LNCaP clone FGC (cell line): ENCODE measurements around the gene PIP4K2C.

ENCODE experiments used
- DNase-seq: peaks from one replicate; pipeline ENCODE4 v3.0.0-alpha.2; 2011; ENCODE audit warnings: low read depth
- H3K4me3 ChIP-seq: 2 replicates; pipeline ENCODE4 v1.5.1; 2011; ENCODE audit warnings: mild to moderate bottlenecking, low read depth, low read length, control low read depth
- CTCF ChIP-seq: IDR thresholded peaks from 2 replicates; pipeline ENCODE4 v1.5.1; 2012; ENCODE audit warnings: mild to moderate bottlenecking; ENCODE audit not compliant: control insufficient read depth, insufficient read depth; ENCODE audit errors: extremely low read depth

PIP4K2C gene

GRCh38 chr12:57581802-57582201 is 9.2 kb upstream of the PIP4K2C start:
- no peak for DNase-seq
- no peak for TF ChIP-seq CTCF
- no peak overlapping the region for H3K4me3 ChIP-seq

- no peak overlapping the region for H3K4me3 ChIP-seq
- no peak for TF ChIP-seq CTCF
- no peak for DNase-seq
Observed at GRCh38 chr12:57582440-57582839, 8.6 kb upstream of the PIP4K2C start.

- H3K4me3 ChIP-seq: no peak overlapping the region
- DNase-seq: peak; percentile 26
- TF ChIP-seq CTCF: peak; percentile 98
Observed at GRCh38 chr12:57583008-57583831, 7.8 kb upstream of the PIP4K2C start.

GRCh38 chr12:57584050-57584449 is 6.9 kb upstream of the PIP4K2C start:
- TF ChIP-seq CTCF: no peak
- DNase-seq: no peak

GRCh38 chr12:57584690-57585089 is 6.3 kb upstream of the PIP4K2C start:
- H3K4me3 ChIP-seq: no peak overlapping the region
- DNase-seq: no peak
- no peak for TF ChIP-seq CTCF

More at GRCh38 chr12:57584050-57584449, 6.9 kb upstream of the PIP4K2C start:
- H3K4me3 ChIP-seq: no peak overlapping the region

- no peak for DNase-seq
- no peak for TF ChIP-seq CTCF
- no peak overlapping the region for H3K4me3 ChIP-seq
Observed at GRCh38 chr12:57585156-57585555, 5.8 kb upstream of the PIP4K2C start.

- no peak for DNase-seq
- no peak for TF ChIP-seq CTCF
- no peak overlapping the region for H3K4me3 ChIP-seq
Observed at GRCh38 chr12:57586128-57586527, 4.9 kb upstream of the PIP4K2C start.
